Hypothalamus (tissue), 51 donors: ENCODE results near the gene KCNQ2.

Experiments used
- DNase-seq, 51 donors: peaks; one replicate each; lab custom pipeline; 2025; lab: John Stamatoyannopoulos, UW

The KCNQ2 gene

GRCh38 chr20:63351811-63352591 is 120.5 kb downstream of the KCNQ2 start:
- DNase-seq = peak in 41 of 51 donors; percentile 7 to 84 (median 51)

GRCh38 chr20:63351326-63351700 is 121.1 kb downstream of the KCNQ2 start:
- DNase-seq = no peak

DNA sequence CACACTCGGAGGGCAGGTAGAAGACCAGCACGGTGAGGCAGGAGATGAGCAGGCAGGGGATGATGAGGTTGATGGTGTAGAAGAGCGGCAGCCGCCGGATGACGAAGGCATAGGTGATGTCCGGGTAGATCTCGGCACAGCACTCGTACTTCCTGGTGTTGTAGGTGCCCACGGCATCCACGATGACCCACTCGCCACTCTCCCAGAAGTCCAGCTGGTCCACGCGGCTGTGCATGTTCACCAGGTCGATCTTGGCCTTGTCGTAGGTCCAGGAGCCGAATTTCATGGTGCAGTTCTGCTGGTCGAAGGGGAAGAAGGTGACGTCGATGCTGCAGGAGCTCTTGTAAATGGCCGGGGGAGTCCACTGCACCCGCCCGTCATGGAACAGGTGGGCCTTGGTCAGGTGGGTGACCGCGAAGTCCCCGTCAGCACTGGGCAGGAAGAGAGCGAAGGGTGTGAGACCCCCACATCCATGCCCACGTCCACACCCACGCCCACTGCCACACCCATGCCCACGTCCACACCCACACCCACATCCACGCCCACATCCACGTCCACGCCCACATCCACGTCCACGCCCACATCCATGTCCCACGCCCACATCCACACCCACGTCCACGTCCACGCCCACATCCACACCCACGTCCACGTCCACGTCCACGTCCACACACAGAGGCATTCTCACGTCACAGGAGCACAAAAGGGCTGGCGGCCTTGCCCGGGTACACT is 121.7 kb downstream of the KCNQ2 start:
- DNase-seq = no peak
